Measurements from ENCODE around the gene NPY.

NPY gene

GRCh38 chr7:24283897-24284698 lies at the start of gene NPY:
NPY (plus strand) TSS chr7:24284190; CDS start chr7:24285241, 1,051 bp downstream.
- TF ChIP-seq ZFX (IDR thresholded peaks at IDR 0.05) = no peak
- TF ChIP-seq CTCF (conservative IDR thresholded peaks at IDR 0.05) = no peak

GRCh38 chr7:24239260-24239659 lies 44.7 kb upstream of the NPY start:
- TF ChIP-seq CTCF (conservative IDR thresholded peaks at IDR 0.05) = no peak
- TF ChIP-seq ZFX (IDR thresholded peaks at IDR 0.05) = no peak
- H3K27ac ChIP-seq = no peak overlapping the region

More at GRCh38 chr7:24283897-24284698, at the start of gene NPY:
- H3K27ac ChIP-seq = no peak within 1 kb of the TSS

DNA sequence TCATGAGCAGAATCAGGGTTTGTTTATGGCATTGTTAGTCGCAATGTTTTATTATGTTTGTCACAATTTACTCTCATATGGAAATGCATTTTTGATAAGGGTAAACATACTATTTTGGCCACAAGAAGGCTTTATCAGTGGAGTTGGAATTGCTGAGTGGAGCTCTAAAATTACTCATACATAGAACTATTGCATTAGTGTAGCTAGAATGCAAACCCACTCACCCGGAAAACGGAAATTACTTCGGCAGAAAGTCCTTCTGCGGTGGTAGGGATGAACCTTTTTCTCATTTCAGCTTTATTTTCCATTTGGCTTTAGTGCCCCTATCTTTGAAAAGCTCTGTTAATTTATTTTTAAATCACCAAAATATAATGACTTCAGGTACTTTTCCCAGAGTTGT lies 42.8 kb upstream of the NPY start:
- no peak for TF ChIP-seq CTCF (conservative IDR thresholded peaks at IDR 0.05)
- no peak overlapping the region for H3K27ac ChIP-seq

DNA sequence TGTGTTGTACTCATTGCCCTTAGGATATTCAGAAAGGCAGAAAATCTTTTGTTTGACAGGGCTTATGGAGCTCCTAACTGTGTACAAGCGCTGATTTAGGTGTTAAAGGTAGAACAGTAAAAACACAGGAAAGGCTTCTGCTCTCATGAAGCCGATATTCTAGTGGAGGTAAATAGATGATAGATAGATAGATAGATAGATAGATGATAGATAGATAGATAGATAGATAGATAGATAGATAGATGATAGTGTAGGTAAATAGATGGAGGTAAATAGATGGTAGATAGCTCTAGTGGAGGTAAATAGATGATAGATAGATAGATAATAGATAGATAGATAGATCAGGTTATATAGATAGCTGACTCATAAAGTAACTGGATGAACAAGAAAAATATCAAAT lies 39.4 kb upstream of the NPY start:
- TF ChIP-seq CTCF (conservative IDR thresholded peaks at IDR 0.05) = no peak
- no peak for TF ChIP-seq ZFX (IDR thresholded peaks at IDR 0.05)
- H3K27ac ChIP-seq = no peak overlapping the region

DNA sequence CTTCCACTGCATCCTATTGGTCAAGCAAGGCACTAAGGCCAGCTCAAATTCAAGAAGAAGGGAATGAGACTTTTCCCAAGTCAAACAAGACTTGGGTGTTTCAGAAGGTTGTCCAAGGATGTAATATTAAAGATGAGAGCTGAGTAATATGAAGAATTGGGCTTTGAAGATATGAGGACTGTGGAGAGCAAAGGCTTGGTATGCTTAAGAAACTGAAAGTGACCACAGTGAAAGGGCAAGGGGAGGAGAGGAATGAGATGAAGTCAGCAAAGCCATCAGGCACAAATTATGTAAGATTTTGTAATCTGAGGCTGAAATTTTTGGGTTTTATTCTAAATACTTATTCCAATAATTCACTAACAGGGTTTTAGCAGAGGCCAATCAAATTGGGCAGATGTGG lies 38.6 kb upstream of the NPY start:
- H3K27ac ChIP-seq = no peak overlapping the region
- TF ChIP-seq ZFX (IDR thresholded peaks at IDR 0.05) (no peak), CTCF (conservative IDR thresholded peaks at IDR 0.05) (no peak)

GRCh38 chr7:24249266-24249665 lies 34.7 kb upstream of the NPY start:
- TF ChIP-seq ZFX (IDR thresholded peaks at IDR 0.05) = no peak
- no peak for TF ChIP-seq CTCF (conservative IDR thresholded peaks at IDR 0.05)
- H3K27ac ChIP-seq = no peak overlapping the region

DNA sequence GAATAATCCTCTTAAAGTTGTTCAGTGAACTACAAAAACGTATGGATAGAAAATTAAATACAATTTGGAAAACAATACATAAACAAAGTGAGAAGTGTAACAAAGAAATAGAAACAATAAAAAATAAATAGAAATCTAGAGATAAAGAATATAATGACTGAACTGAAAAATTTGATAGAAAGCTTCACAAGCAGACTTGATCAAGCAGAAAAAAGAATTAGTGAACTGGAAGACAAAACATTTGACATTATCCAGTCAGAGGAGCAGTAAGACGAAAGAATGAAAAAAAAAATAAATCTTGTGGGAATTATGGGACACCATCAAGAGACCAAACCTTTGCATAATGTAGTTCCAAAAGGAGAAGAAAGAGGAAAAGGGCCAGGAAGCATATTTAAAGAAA lies 32.4 kb upstream of the NPY start:
- TF ChIP-seq CTCF (conservative IDR thresholded peaks at IDR 0.05) = no peak
- TF ChIP-seq ZFX (IDR thresholded peaks at IDR 0.05) = no peak
- H3K27ac ChIP-seq = no peak overlapping the region
